ENCODE results near the gene HOXA13. TPM values are rescaled to one million over a fixed set of nuclear protein-coding genes. Genes with fewer than 3 reads are reported as not detected.

Gene HOXA13
- total RNA-seq, 1 experiment from 2014 or later: not detected

DNA sequence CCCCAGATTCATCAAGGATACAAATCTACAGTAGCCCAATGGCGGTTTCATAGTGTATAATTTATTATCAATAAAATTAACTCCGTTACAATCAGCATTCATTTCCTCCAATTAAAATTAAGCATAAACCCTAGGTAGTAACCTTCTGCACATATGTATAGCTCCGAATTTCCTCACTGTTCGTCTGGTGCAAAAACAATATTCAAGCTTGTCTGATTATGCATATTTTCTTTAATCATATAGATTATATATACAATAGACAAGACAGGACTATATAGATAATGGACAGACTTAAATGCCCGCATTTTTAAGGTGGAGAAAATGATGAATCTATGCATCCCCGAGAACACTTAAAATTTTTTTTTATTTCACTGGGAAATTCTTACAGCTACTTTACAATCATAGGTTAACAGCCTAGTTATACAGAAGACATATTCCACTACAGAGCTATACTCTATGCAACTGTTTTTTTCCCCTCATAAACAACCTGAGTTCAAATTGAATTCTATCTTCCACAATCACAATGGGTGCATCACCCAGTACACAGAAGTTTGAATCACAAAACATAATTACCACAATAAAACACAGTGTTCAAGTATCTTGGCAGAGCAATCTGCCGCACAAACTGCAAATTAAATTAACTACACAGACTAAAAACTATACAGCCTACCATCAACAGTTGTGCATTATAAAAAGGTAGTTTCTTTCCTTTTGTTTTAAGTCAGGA, 37.2 kb downstream of the HOXA13 start:
- no TSS peak for BruUV-seq (replicated peaks)
- TF ChIP-seq, protein P1, sequence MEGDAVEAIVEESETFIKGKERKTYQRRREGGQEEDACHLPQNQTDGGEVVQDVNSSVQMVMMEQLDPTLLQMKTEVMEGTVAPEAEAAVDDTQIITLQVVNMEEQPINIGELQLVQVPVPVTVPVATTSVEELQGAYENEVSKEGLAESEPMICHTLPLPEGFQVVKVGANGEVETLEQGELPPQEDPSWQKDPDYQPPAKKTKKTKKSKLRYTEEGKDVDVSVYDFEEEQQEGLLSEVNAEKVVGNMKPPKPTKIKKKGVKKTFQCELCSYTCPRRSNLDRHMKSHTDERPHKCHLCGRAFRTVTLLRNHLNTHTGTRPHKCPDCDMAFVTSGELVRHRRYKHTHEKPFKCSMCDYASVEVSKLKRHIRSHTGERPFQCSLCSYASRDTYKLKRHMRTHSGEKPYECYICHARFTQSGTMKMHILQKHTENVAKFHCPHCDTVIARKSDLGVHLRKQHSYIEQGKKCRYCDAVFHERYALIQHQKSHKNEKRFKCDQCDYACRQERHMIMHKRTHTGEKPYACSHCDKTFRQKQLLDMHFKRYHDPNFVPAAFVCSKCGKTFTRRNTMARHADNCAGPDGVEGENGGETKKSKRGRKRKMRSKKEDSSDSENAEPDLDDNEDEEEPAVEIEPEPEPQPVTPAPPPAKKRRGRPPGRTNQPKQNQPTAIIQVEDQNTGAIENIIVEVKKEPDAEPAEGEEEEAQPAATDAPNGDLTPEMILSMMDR (IDR thresholded peaks at IDR 0.05; ENCODE audit: unreplicated experiment): no peak
- Mint-ChIP-seq H3K4me3 (ENCODE audit: unreplicated experiment) (peak overlapping the region; percentile 84), H3K36me3 (ENCODE audit: insufficient read depth, unreplicated experiment) (peaks cover 15% of the 10 kb centered on the region), H3K27ac (ENCODE audit: low read depth, unreplicated experiment) (peak overlapping the region; percentile 76), H3K4me1 (ENCODE audit: insufficient read depth, unreplicated experiment) (peaks cover 6% of the 10 kb centered on the region), H3K9me3 (ENCODE audit: unreplicated experiment) (no peaks in the 10 kb centered on the region), H3K27me3 (ENCODE audit: insufficient read depth, unreplicated experiment) (no peaks in the 10 kb centered on the region)
- POLR2A ChIA-PET: interaction anchor here (0.6 to 5.1 kb wide), 23 partner anchors 9 to 964 kb away, joined by 3 to 65 read pairs (median 4); partner anchors contain the start of genes CBX3, HNRNPA2B1, HOXA1 and HOXA4
- CTCF ChIA-PET: interaction anchor here (0.6 to 3.5 kb wide), 22 partner anchors 9 to 1268 kb away, joined by 3 to 57 read pairs (median 6); partner anchors contain the start of genes HOXA3, HOXA5 and HOXA6
- intact Hi-C loops (cut with micrococcal nuclease): no loop called here
- DNase-seq (ENCODE audit: unreplicated experiment): peak; percentile 31

DNA sequence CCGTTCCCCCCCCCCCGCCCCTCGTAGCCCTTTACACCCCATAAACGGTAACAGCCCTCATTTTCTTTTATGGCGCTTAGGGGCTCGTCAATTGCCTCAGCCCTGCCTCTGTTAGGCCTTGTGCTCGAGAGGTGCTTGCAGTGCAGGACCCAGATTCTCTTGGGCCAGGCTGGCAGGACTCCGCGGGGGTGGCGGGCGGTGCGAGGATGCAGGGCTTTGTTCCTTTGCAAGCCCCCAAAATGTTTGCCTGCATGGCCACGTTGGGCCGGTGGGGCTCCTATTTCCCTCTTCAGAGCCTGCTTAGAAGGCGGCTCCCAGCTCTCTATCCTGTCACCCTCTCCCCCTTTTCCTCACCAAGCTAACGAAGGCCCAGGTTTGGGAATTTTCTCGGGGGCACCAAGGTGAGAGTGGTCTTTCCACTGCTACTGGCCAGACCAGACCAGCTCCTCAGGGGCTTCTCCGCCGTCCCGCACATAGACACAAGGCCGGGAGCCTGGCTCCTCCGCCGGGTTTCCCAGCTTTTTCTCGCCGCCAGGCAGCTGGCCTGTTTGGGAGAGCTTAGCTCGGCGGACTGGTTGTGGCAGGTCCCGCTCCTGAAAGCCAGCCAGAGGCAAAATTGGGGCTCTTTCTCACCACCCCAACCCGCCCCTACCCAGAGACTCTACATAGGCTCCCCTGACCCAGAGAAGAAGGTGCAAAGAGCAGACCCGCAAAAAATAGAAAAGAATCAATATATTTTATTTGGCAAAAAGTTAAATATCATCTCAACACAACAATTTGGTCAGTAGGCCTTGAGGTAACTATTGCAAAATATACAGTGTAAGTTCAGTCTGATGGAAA, 38.0 kb downstream of the HOXA13 start:
- peaks cover 15% of the 10 kb centered on the region for H3K36me3 Mint-ChIP-seq (ENCODE audit: insufficient read depth, unreplicated experiment)
- H3K27me3 Mint-ChIP-seq (ENCODE audit: insufficient read depth, unreplicated experiment): no peaks in the 10 kb centered on the region
- peak overlapping the region; percentile 76 for H3K27ac Mint-ChIP-seq (ENCODE audit: low read depth, unreplicated experiment)
- intact Hi-C loops (cut with micrococcal nuclease): loop anchor here (1.0 kb wide), 4 partner anchors 12 to 793 kb away; no protein-coding TSS in a partner anchor
- peak overlapping the region; percentile 84 for H3K4me3 Mint-ChIP-seq (ENCODE audit: unreplicated experiment)
- CTCF ChIA-PET: interaction anchor here (0.5 to 3.5 kb wide), 29 partner anchors 10 to 1267 kb away, joined by 3 to 57 read pairs (median 5); partner anchors contain the start of genes HOXA3, HOXA4, HOXA5 and HOXA6
- no TSS peak for BruUV-seq (replicated peaks)
- no peaks in the 10 kb centered on the region for H3K9me3 Mint-ChIP-seq (ENCODE audit: unreplicated experiment)
- DNase-seq (ENCODE audit: unreplicated experiment): peak; percentile 39
- H3K4me1 Mint-ChIP-seq (ENCODE audit: insufficient read depth, unreplicated experiment): peaks cover 6% of the 10 kb centered on the region
- TF ChIP-seq, protein P1 (IDR thresholded peaks at IDR 0.05; ENCODE audit: unreplicated experiment): no peak
- POLR2A ChIA-PET: interaction anchor here (0.6 to 5.1 kb wide), 22 partner anchors 10 to 963 kb away, joined by 3 to 65 read pairs (median 6); partner anchors contain the start of genes CBX3, HNRNPA2B1, HOXA1 and HOXA4

DNA sequence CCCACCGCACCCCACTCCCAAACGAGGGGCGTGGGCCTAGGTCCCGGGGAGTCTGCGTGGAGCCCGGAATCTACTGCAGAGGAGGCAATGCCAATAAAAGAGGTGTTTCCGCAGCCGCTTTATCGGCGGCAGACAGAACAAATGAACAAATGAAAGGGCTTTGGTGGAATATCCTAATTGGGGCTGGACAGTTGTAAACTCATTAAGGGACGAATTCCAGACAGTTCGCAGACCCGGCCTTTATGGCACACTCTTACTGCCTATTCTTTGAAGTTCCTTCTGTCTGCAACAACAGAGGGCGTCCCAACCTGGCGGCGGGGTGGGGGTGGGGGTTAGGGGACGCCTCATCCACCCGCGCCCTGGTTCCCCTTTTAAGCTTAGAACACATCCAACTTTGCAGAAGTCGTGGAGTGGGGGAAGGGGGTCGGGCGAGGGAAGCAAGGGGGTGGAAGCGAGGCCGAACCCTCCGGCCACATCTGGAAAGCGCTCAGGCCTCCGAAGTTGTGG, 38.6 kb downstream of the HOXA13 start:
- no peaks in the 10 kb centered on the region for H3K9me3 Mint-ChIP-seq (ENCODE audit: unreplicated experiment)
- POLR2A ChIA-PET: interaction anchor here (0.6 to 5.1 kb wide), 18 partner anchors 10 to 1210 kb away, joined by 3 to 65 read pairs (median 6); partner anchors contain the start of genes HOXA5 and HOXA6
- H3K4me3 Mint-ChIP-seq (ENCODE audit: unreplicated experiment): peak overlapping the region; percentile 84
- H3K27me3 Mint-ChIP-seq (ENCODE audit: insufficient read depth, unreplicated experiment): no peaks in the 10 kb centered on the region
- no peak overlapping the region for H3K27ac Mint-ChIP-seq (ENCODE audit: low read depth, unreplicated experiment)
- BruUV-seq (replicated peaks): no TSS peak
- DNase-seq (ENCODE audit: unreplicated experiment): no peak
- TF ChIP-seq, protein P1 (IDR thresholded peaks at IDR 0.05; ENCODE audit: unreplicated experiment): no peak
- CTCF ChIA-PET: interaction anchor here (0.5 to 3.5 kb wide), 30 partner anchors 11 to 1356 kb away, joined by 3 to 57 read pairs (median 4); partner anchors contain the start of genes HOXA3, HOXA4 and HOXA6
- intact Hi-C loops (cut with micrococcal nuclease): loop anchor here (1.0 kb wide), 4 partner anchors 11 to 792 kb away; no protein-coding TSS in a partner anchor
- H3K36me3 Mint-ChIP-seq (ENCODE audit: insufficient read depth, unreplicated experiment): peaks cover 15% of the 10 kb centered on the region
- H3K4me1 Mint-ChIP-seq (ENCODE audit: insufficient read depth, unreplicated experiment): peaks cover 6% of the 10 kb centered on the region

Measured in MCF 10A (cell line).